ENCODE measurements around the gene MPDU1. TPM values are rescaled to one million over a fixed set of nuclear protein-coding genes. Genes with fewer than 3 reads are reported as not detected.

The MPDU1 gene
- total and polyA plus RNA-seq, 10 of the 15 experiments (the other 5 are each of a cell fraction or from before 2014, with no cell fraction given), result 3.6 to 138 (median 78.9) TPM

DNA sequence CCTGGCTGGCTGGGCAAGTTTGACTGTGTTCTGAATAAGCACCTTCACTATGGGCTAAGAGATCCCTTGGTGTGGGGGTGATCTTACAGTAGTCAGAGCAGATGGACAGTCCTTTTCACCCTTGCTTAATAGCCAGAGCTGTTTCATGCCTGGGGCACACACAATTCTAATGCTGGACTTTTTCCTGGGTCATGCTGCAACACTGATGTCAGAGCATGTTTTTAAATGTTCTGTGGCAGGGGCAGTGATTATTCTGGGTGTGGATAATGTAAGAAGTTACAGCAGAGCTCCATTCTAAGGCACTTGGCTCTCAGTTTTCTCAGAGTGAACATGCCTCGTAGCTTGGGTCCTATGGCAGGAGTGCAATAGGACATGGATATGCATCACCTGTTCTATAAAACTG lies 8.2 kb upstream of the MPDU1 start (continued):
- TF ChIP-seq, protein P1, sequence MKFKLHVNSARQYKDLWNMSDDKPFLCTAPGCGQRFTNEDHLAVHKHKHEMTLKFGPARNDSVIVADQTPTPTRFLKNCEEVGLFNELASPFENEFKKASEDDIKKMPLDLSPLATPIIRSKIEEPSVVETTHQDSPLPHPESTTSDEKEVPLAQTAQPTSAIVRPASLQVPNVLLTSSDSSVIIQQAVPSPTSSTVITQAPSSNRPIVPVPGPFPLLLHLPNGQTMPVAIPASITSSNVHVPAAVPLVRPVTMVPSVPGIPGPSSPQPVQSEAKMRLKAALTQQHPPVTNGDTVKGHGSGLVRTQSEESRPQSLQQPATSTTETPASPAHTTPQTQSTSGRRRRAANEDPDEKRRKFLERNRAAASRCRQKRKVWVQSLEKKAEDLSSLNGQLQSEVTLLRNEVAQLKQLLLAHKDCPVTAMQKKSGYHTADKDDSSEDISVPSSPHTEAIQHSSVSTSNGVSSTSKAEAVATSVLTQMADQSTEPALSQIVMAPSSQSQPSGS (IDR thresholded peaks at IDR 0.05; ENCODE audit: low read length), result no peak
- TF ChIP-seq, protein P2, sequence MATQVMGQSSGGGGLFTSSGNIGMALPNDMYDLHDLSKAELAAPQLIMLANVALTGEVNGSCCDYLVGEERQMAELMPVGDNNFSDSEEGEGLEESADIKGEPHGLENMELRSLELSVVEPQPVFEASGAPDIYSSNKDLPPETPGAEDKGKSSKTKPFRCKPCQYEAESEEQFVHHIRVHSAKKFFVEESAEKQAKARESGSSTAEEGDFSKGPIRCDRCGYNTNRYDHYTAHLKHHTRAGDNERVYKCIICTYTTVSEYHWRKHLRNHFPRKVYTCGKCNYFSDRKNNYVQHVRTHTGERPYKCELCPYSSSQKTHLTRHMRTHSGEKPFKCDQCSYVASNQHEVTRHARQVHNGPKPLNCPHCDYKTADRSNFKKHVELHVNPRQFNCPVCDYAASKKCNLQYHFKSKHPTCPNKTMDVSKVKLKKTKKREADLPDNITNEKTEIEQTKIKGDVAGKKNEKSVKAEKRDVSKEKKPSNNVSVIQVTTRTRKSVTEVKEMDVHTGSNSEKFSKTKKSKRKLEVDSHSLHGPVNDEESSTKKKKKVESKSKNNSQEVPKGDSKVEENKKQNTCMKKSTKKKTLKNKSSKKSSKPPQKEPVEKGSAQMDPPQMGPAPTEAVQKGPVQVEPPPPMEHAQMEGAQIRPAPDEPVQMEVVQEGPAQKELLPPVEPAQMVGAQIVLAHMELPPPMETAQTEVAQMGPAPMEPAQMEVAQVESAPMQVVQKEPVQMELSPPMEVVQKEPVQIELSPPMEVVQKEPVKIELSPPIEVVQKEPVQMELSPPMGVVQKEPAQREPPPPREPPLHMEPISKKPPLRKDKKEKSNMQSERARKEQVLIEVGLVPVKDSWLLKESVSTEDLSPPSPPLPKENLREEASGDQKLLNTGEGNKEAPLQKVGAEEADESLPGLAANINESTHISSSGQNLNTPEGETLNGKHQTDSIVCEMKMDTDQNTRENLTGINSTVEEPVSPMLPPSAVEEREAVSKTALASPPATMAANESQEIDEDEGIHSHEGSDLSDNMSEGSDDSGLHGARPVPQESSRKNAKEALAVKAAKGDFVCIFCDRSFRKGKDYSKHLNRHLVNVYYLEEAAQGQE (IDR thresholded peaks at IDR 0.05; ENCODE audit: low read depth, low read length), result no peak
- TF ChIP-seq CREB1 (IDR thresholded peaks at IDR 0.05; ENCODE audit: low read depth) (no peak), ZBED1 (IDR thresholded peaks at IDR 0.05; ENCODE audit: borderline replicate concordance) (no peak), POLR2A (IDR thresholded peaks at IDR 0.05; ENCODE audit: low read depth, low read length) (0 out of 2 replicates have a peak, but pooled peaks have one; percentile 27), MEF2B (IDR thresholded peaks at IDR 0.05; ENCODE audit: partially characterized antibody, poor library complexity, severe bottlenecking) (no peak)

DNA sequence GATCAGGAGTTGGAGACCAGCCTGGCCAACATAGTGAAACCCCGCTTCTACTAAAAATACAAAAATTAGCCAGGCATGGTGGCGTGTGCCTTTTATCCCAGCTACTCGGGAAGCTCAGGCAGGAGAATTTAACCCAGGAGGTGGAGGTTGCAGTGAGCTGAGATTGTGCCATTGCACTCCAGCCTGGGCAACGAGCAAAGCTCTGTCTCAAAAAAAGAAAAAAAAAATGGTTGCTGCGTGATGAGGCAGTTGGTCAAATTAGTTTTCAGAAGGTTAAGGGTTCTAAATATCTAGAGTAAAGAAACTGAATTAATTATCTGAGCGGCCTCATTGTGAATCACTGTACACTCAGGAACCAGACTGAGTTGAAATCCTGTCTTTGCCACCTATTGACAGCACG lies 7.7 kb upstream of the MPDU1 start:
- H3K9ac ChIP-seq (ENCODE audit: control insufficient read depth, insufficient read depth, low read length), result peak overlapping the region; percentile 13; the same call in 1 of the 2 replicates
- H4K20me1 ChIP-seq (ENCODE audit: control insufficient read depth, insufficient read depth), result peaks cover 25% of the 10 kb centered on the region
- no peak overlapping the region for H3K27ac ChIP-seq (ENCODE audit: control insufficient read depth, insufficient read depth)
- peaks cover 36 to 52% of the 10 kb centered on the region in 2 experiments for H3K36me3 ChIP-seq (ENCODE audit: control insufficient read depth in 2 of 2, insufficient read depth in 2 of 2, low read length in 1 of 2)
- H3K9me3 ChIP-seq (replicated peaks; ENCODE audit: control insufficient read depth, insufficient read depth, low read length), result no peaks in the 10 kb centered on the region
- in situ Hi-C loops (cut with MboI) (no loop called here), intact Hi-C loops (cut with micrococcal nuclease; ENCODE audit: unreplicated experiment) (no loop called here)
- no peak for TF ChIP-seq WRNIP1 (IDR thresholded peaks at IDR 0.05; ENCODE audit: borderline replicate concordance, low read depth, low read length)
- TF ChIP-seq GATAD2B (conservative IDR thresholded peaks at IDR 0.05; ENCODE audit: low read depth), result no peak
- TF ChIP-seq BRCA1 (IDR thresholded peaks at IDR 0.05; ENCODE audit: low read depth, low read length), result no peak
- TF ChIP-seq SIN3A (IDR thresholded peaks at IDR 0.05; ENCODE audit: low read depth, low read length), result no peak
- TF ChIP-seq BHLHE40 (IDR thresholded peaks at IDR 0.05; ENCODE audit: borderline replicate concordance in 1 of 2, low read depth in 2 of 2, low read length in 1 of 2), result no peak
- TF ChIP-seq NFXL1 (IDR thresholded peaks at IDR 0.05; ENCODE audit: borderline replicate concordance), result no peak
- no peak for TF ChIP-seq EED (IDR thresholded peaks at IDR 0.05; ENCODE audit: low read depth)
- CTCF ChIA-PET, result interaction anchor here (0.8 to 3.0 kb wide), 2 partner anchors 9 to 15 kb away, joined by 3 to 14 read pairs; partner anchors contain the start of gene SENP3
- FAIRE-seq (no peak), DNase-seq (ENCODE audit: low read depth, low spot score) (no peak), ATAC-seq (no peak)
- SMC1A ChIA-PET (ENCODE audit: uncharacterized antibody, unreplicated experiment), result interaction anchor here (1.0 to 1.3 kb wide), 3 partner anchors 8 to 16 kb away, joined by 3 to 6 read pairs (median 3); partner anchors contain the start of gene MPDU1
- H3K27me3 ChIP-seq (replicated peaks in 1 of 2; ENCODE audit: control insufficient read depth in 2 of 2, insufficient read depth in 2 of 2, low read length in 1 of 2), result no peaks in the 10 kb centered on the region
- H3K79me2 ChIP-seq (ENCODE audit: control insufficient read depth, insufficient read depth, low read length), result peaks cover 61% of the 10 kb centered on the region
- POLR2A ChIA-PET, result interaction anchor here (1.0 to 5.1 kb wide), 3 partner anchors 9 to 135 kb away, joined by 4 to 39 read pairs (median 6); partner anchors contain the start of genes MPDU1 and TP53
- no TSS peak for BruUV-seq (replicated peaks)
- H3K4me3 ChIP-seq, result peak overlapping the region; percentile 93
- peaks cover 43% of the 10 kb centered on the region for H3K4me1 ChIP-seq (ENCODE audit: control insufficient read depth, insufficient read depth, low read length)
- H2AFZ ChIP-seq (ENCODE audit: control insufficient read depth, low read depth, low read length), result no peak overlapping the region
- 31% methylated on average over 7 of the region's 7 CpGs for WGBS (ENCODE audit: insufficient coverage, insufficient replicate concordance, low lambda C conversion rate, missing lambda C conversion rate)
- RAD21 ChIA-PET (ENCODE audit: unreplicated experiment), result interaction anchor here (0.5 to 2.7 kb wide), 4 partner anchors 13 to 648 kb away, joined by 3 to 8 read pairs (median 4); partner anchors contain the start of genes SENP3 and TP53
- H3K4me2 ChIP-seq (ENCODE audit: control insufficient read depth, insufficient read depth), result peak overlapping the region; percentile 61

All from GM12878 (cell line).